HepG2 (cell line): ENCODE measurements around the gene NKIRAS1. TPM values are rescaled to one million over a fixed set of nuclear protein-coding genes. Genes with fewer than 3 reads are reported as not detected.

ENCODE experiments used
- ATF1 ChIP-seq: IDR thresholded peaks from 2 replicates; pipeline ENCODE4 v1.6.1; 2016; ENCODE audit warnings: mild to moderate bottlenecking, control low read depth
- ATF5 ChIP-seq: sonication (generic); formaldehyde crosslinking; IDR thresholded peaks from 2 replicates; pipeline ENCODE4 v1.4.0; 2020; ENCODE audit warnings: mild to moderate bottlenecking, low read depth, missing genetic modification reagents
- CBFB ChIP-seq: sonication (generic); formaldehyde crosslinking; IDR thresholded peaks from 2 replicates; pipeline ENCODE4 v1.4.0; 2020; ENCODE audit warnings: missing genetic modification reagents
- CBX2 ChIP-seq, 2 experiments: fragments of 200-600 bp in 1 of 2; sonication (generic); formaldehyde crosslinking in 1 of 2; IDR thresholded peaks; 2 replicates each; pipeline versions ENCODE4 v1.7.0 to v1.8.1; 2018 to 2022; ENCODE audit warnings: low read depth in 2 of 2, low read length in 1 of 2, mild to moderate bottlenecking in 1 of 2, missing genetic modification reagents in 1 of 2
- DNMT1 ChIP-seq: sonication (generic); formaldehyde crosslinking; IDR thresholded peaks from 2 replicates; pipeline ENCODE4 v1.5.1; 2020; ENCODE audit warnings: mild to moderate bottlenecking, missing genetic modification reagents
- HES4 ChIP-seq: sonication (generic); formaldehyde crosslinking; IDR thresholded peaks from 2 replicates; pipeline ENCODE4 v1.9.0; 2021; ENCODE audit warnings: mild to moderate bottlenecking, missing genetic modification reagents, borderline replicate concordance
- KAT8 ChIP-seq: IDR thresholded peaks from 2 replicates; pipeline ENCODE4 v1.6.1; 2016; ENCODE audit warnings: missing genetic modification reagents, missing compliant biosample characterization
- MTF1 ChIP-seq: sonication (generic); formaldehyde crosslinking; IDR thresholded peaks from 2 replicates; pipeline ENCODE4 v1.5.0; 2020; ENCODE audit warnings: missing genetic modification reagents
- MXD3 ChIP-seq: IDR thresholded peaks from 2 replicates; pipeline ENCODE4 v1.6.1; 2016; ENCODE audit warnings: mild to moderate bottlenecking, missing biosample characterization, missing genetic modification reagents
- NFE2 ChIP-seq: sonication (generic); formaldehyde crosslinking; IDR thresholded peaks from 2 replicates; pipeline ENCODE4 v1.4.0; 2020; ENCODE audit warnings: missing genetic modification reagents
- PRPF4 ChIP-seq: fragments of 200-400 bp; formaldehyde crosslinking; IDR thresholded peaks from 2 replicates; pipeline ENCODE4 v1.6.1; 2016; ENCODE audit warnings: low read length, low read depth; ENCODE audit not compliant: poor library complexity, severe bottlenecking
- PTBP1 ChIP-seq: fragments of 200-400 bp; formaldehyde crosslinking; IDR thresholded peaks from 2 replicates; pipeline ENCODE4 v1.6.1; 2018; ENCODE audit warnings: low read length, low read depth; ENCODE audit not compliant: poor library complexity, severe bottlenecking
- REXO4 ChIP-seq: sonication (generic); formaldehyde crosslinking; IDR thresholded peaks from 2 replicates; pipeline ENCODE4 v1.8.0; 2022; ENCODE audit warnings: missing genetic modification reagents, mild to moderate bottlenecking, borderline replicate concordance
- SMAD1 ChIP-seq: sonication (generic); formaldehyde crosslinking; IDR thresholded peaks from 2 replicates; pipeline ENCODE4 v1.4.0; 2020; ENCODE audit warnings: missing genetic modification reagents, low read depth, mild to moderate bottlenecking, borderline replicate concordance
- SMAD9 ChIP-seq: sonication (generic); formaldehyde crosslinking; IDR thresholded peaks from 2 replicates; pipeline ENCODE4 v1.5.1; 2020; ENCODE audit warnings: mild to moderate bottlenecking, missing genetic modification reagents
- SP5 ChIP-seq: IDR thresholded peaks from 2 replicates; pipeline ENCODE4 v1.6.1; 2016; ENCODE audit warnings: low read depth, borderline replicate concordance
- TBX3 ChIP-seq: fragments of 450-650 bp; IDR thresholded peaks from 2 replicates; pipeline ENCODE4 v1.6.1; 2017; ENCODE audit warnings: antibody characterized with exemption, mild to moderate bottlenecking, inconsistent platforms, borderline replicate concordance
- THYN1 ChIP-seq: sonication (generic); formaldehyde crosslinking; IDR thresholded peaks from 2 replicates; pipeline ENCODE4 v1.8.1; 2023; ENCODE audit warnings: low read depth, mild to moderate bottlenecking, moderate library complexity, missing genetic modification reagents, borderline replicate concordance
- XBP1 ChIP-seq: sonication (generic); formaldehyde crosslinking; IDR thresholded peaks from 2 replicates; pipeline ENCODE4 v1.5.0; 2020; ENCODE audit warnings: missing genetic modification reagents
- XRCC5 ChIP-seq: fragments of 200-400 bp; formaldehyde crosslinking; optimal IDR thresholded peaks from 2 replicates; pipeline ENCODE3; 2017; ENCODE audit warnings: mild to moderate bottlenecking, low read length
- ZC3H4 ChIP-seq: sonication (generic); formaldehyde crosslinking; IDR thresholded peaks from 2 replicates; pipeline ENCODE4 v1.4.0; 2020; ENCODE audit warnings: missing genetic modification reagents, borderline replicate concordance
- ZNF180 ChIP-seq: sonication (generic); formaldehyde crosslinking; IDR thresholded peaks from 2 replicates; pipeline ENCODE4 v1.4.0; 2020; ENCODE audit warnings: low read depth, missing genetic modification reagents, borderline replicate concordance
- ZNF207 ChIP-seq: fragments of 450-650 bp; IDR thresholded peaks from 2 replicates; pipeline ENCODE4 v1.6.1; 2016; ENCODE audit warnings: antibody characterized with exemption, borderline replicate concordance
- ZNF230 ChIP-seq: sonication (generic); formaldehyde crosslinking; IDR thresholded peaks from 2 replicates; pipeline ENCODE4 v1.4.0; 2020; ENCODE audit warnings: mild to moderate bottlenecking, missing genetic modification reagents
- ZNF414 ChIP-seq: sonication (generic); formaldehyde crosslinking; IDR thresholded peaks from 2 replicates; pipeline ENCODE4 v1.5.0; 2020; ENCODE audit warnings: missing genetic modification reagents
- ZNF564 ChIP-seq: sonication (generic); formaldehyde crosslinking; IDR thresholded peaks from 2 replicates; pipeline ENCODE4 v1.8.1; 2023; ENCODE audit warnings: mild to moderate bottlenecking, missing genetic modification reagents
- ZNF576 ChIP-seq: sonication (generic); formaldehyde crosslinking; IDR thresholded peaks from 2 replicates; pipeline ENCODE4 v1.4.0; 2020; ENCODE audit warnings: mild to moderate bottlenecking, missing genetic modification reagents
- ZNF605 ChIP-seq: sonication (generic); formaldehyde crosslinking; IDR thresholded peaks from 2 replicates; pipeline ENCODE4 v1.8.0; 2022; ENCODE audit warnings: mild to moderate bottlenecking, missing genetic modification reagents
- ZNF724P ChIP-seq: sonication (generic); formaldehyde crosslinking; IDR thresholded peaks from 2 replicates; pipeline ENCODE4 v1.8.0; 2022; ENCODE audit warnings: missing genetic modification reagents, borderline replicate concordance
- polyA plus RNA-seq, 8 experiments: library from polyadenylated mRNA; depleted of rRNA in 3 of 8; stranded (reverse) in 7 of 8; unstranded in 1 of 8; fragments of >200 nt; fragmentation: Illumina TruSeq in 4 of 8; extraction: Trizol in 4 of 8; gene quantifications; 2 replicates each; pipeline versions ENCODE4 v1.2.1 to v1.2.3, GENCODE V29; 2011 to 2016; ENCODE audit warnings: low read depth in 4 of 8, missing spikeins in 1 of 8, mixed read lengths in 1 of 8; ENCODE audit not compliant: insufficient read depth in 1 of 8
- total RNA-seq, 5 experiments: library from RNA; depleted of rRNA; stranded (reverse); fragments of >200 nt; fragmentation: Illumina TruSeq; extraction: Trizol; gene quantifications; 2 replicates each; pipeline ENCODE4 v1.2.3, GENCODE V29; 2016; ENCODE audit warnings: low read depth in 1 of 5

The NKIRAS1 gene
- total and polyA plus RNA-seq, 2 of the 13 experiments (the other 11 are each of a cell fraction or from before 2014, with no cell fraction given), result 4.3 to 8.0 TPM

- 0 out of 2 replicates have a peak, but pooled peaks have one; percentile 12 for TF ChIP-seq ZNF605 (CRISPR knock-in tag)
- no peak for TF ChIP-seq TBX3
- TF ChIP-seq SP5, result peak; percentile 95
- TF ChIP-seq SMAD1 (CRISPR knock-in tag), result peak; percentile 90; the same call in 1 of the 2 replicates
- peak; percentile 62 for TF ChIP-seq ZNF180 (CRISPR knock-in tag)
- peak; percentile 89 for TF ChIP-seq MXD3 (CRISPR knock-in tag)
- TF ChIP-seq PRPF4, result no peak
- TF ChIP-seq ATF1 (CRISPR knock-in tag), result no peak; the same call in none of the 2 replicates
- TF ChIP-seq CBX2 (IDR thresholded peaks at IDR 0.05; ENCODE audit: low read depth, low read length), result no peak
- peak; percentile 77; the same call in 1 of the 2 replicates for TF ChIP-seq CBX2 (CRISPR knock-in tag; IDR thresholded peaks at IDR 0.05; ENCODE audit: low read depth)
- TF ChIP-seq ZC3H4 (CRISPR knock-in tag), result no peak; the same call in 1 of the 2 replicates
- peak; percentile 92 for TF ChIP-seq ZNF724P (CRISPR knock-in tag)
- 0 out of 2 replicates have a peak, but pooled peaks have one; percentile 4 for TF ChIP-seq NFE2 (CRISPR knock-in tag)
- TF ChIP-seq ZNF564 (CRISPR knock-in tag), result no peak; the same call in 1 of the 2 replicates
- no peak; the same call in 1 of the 2 replicates for TF ChIP-seq REXO4 (CRISPR knock-in tag)
- TF ChIP-seq THYN1, result no peak
- TF ChIP-seq XRCC5, result peak; percentile 53
- no peak; the same call in 1 of the 2 replicates for TF ChIP-seq HES4 (CRISPR knock-in tag)
- peak; percentile 80 for TF ChIP-seq CBFB
- no peak for TF ChIP-seq MTF1
- no peak for TF ChIP-seq SMAD9
- TF ChIP-seq KAT8 (CRISPR knock-in tag), result no peak; the same call in none of the 2 replicates
- TF ChIP-seq ZNF576 (CRISPR knock-in tag), result peak; percentile 20; the same call in 1 of the 2 replicates
- no peak for TF ChIP-seq ATF5 (CRISPR knock-in tag)
- no peak for TF ChIP-seq PTBP1
- no peak for TF ChIP-seq DNMT1
- TF ChIP-seq ZNF414 (CRISPR knock-in tag), result peak; percentile 67; the same call in 1 of the 2 replicates
- TF ChIP-seq XBP1 (CRISPR knock-in tag), result no peak
- no peak for TF ChIP-seq ZNF207
- TF ChIP-seq ZNF230, result peak; percentile 75; the same call in 1 of the 2 replicates
Observed at GRCh38 chr3:23916886-23917678, at the start of gene NKIRAS1, which contains the start of gene RPL15 (continued).
